ENCODE data around the gene PEAK1. TPM values are rescaled to one million over a fixed set of nuclear protein-coding genes. Genes with fewer than 3 reads are reported as not detected.

PEAK1 gene
- polyA plus RNA-seq, 10 donors: 28.4 to 42.5 (median 37.3) TPM

GRCh38 chr15:77067691-77068367 is 352.1 kb downstream of the PEAK1 start:
- no peak for DNase-seq

- DNase-seq: no peak
These were observed 352.8 kb downstream of the PEAK1 start for GRCh38 chr15:77066971-77067690.

GRCh38 chr15:77064539-77065308 is 355.2 kb downstream of the PEAK1 start:
- no peak for DNase-seq

GRCh38 chr15:77064063-77064462 is 355.8 kb downstream of the PEAK1 start:
- DNase-seq: no peak

GRCh38 chr15:77063249-77063648 is 356.7 kb downstream of the PEAK1 start:
- DNase-seq: no peak

- DNase-seq: peak; percentile 69 to 84 (median 76)
These were observed 359.4 kb downstream of the PEAK1 start for GRCh38 chr15:77060546-77060945.

GRCh38 chr15:77059786-77060361 is 360.0 kb downstream of the PEAK1 start:
- DNase-seq: peak in 2 of 3 donors; percentile 45 to 69

- no peak for DNase-seq
These were observed 361.4 kb downstream of the PEAK1 start for GRCh38 chr15:77058468-77058867.

GRCh38 chr15:77057685-77058084 is 362.2 kb downstream of the PEAK1 start:
- no peak for DNase-seq

- DNase-seq: no peak
These were observed 362.8 kb downstream of the PEAK1 start for GRCh38 chr15:77057072-77057471.

- no peak for DNase-seq
These were observed 366.2 kb downstream of the PEAK1 start for GRCh38 chr15:77053709-77054108.

- DNase-seq: no peak
These were observed 367.3 kb downstream of the PEAK1 start for GRCh38 chr15:77052556-77052955.

Other genes starting within 250 kb of the PEAK1 start
- 10 to 100 TPM; 33.2 to 65.7 (median 48.5) TPM for gene HMG20A, start 784 bp upstream of the PEAK1 start, polyA plus RNA-seq (ENCODE audit: insufficient read length in 10 of 10)
- 10 to 100 TPM in 3 of 10 donors, 1 to 10 TPM in 7; 6.9 to 15.4 (median 9.5) TPM for gene LINGO1, start 212.8 kb upstream of the PEAK1 start, polyA plus RNA-seq (ENCODE audit: insufficient read length in 10 of 10)

All from muscle of back (tissue), 11 donors.